ENCODE results near the gene SORCS3.

GRCh38 chr10:105183536-105183935 lies 542.4 kb downstream of the SORCS3 start:
- TF ChIP-seq POLR2AphosphoS5 (IDR thresholded peaks at IDR 0.05; ENCODE audit: borderline replicate concordance, low read depth, low read length) (no peak), EZH2 (IDR thresholded peaks at IDR 0.05) (no peak)
